Measurements from ENCODE around the gene CD247.
A peak's percentile ranks its signal among the peaks of the same experiment; 100 is the strongest.

The CD247 gene

DNA sequence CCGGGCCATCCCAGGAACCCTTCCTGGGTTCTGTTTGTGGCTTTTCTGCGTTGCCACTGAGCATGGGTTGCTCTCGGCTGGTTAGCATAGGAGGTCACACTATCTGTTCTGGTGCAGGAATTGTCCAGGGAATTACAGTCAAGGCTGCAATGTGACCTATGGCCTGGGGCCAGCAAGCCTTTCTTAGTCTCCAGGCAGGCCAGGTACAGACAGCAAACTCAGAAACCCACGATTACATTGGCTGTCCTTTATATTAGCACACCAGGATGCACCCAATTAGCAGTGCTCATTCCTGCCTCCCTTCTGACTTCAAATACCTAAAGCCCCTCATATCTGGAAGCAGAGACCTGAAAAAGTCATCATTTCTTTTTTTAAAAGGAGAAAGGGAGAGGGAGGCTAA lies 55.2 kb downstream of the CD247 start:
- DNase-seq (ENCODE audit: low read depth), result no peak

DNA sequence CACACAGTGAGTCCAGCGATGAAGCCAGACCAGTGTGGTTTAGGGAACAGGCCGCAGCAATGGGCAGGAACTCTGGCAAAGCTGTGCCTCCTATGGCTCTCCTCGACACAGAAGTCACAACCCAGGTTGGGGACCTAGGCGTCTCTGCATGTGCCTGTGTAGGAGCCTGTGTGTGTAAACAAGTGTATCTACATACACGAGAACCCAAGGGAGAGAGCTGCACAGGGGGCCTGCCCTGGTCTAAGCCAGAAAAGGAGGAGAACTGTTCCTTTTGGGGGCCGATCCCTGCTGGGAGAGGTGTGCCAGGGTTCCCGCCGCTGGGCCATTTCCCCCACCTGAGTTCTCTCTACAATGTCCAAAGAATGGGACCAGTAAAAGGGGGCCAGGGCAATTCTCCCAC lies 56.0 kb downstream of the CD247 start:
- no peak for DNase-seq (ENCODE audit: low read depth)

DNA sequence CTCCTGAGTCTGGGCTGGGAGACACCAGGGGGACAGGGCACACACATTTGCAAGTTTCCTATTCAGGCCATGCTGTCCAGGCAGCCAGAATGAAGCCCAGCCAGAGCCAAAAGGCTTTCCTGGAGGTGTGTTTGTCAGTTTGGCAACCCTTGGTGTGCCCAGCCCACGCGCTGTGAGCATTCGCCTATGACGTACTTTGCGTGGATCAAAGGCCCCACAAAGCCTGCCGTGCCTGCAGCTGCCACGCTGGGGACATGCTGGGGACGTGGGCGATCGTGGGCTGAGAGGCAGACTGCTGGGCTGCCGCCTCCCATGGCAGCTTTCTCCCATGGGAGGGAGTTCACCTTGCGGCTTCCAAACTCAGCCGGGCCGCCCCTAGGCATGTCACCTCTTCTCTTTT lies 57.5 kb downstream of the CD247 start:
- DNase-seq (ENCODE audit: low read depth), result no peak

DNA sequence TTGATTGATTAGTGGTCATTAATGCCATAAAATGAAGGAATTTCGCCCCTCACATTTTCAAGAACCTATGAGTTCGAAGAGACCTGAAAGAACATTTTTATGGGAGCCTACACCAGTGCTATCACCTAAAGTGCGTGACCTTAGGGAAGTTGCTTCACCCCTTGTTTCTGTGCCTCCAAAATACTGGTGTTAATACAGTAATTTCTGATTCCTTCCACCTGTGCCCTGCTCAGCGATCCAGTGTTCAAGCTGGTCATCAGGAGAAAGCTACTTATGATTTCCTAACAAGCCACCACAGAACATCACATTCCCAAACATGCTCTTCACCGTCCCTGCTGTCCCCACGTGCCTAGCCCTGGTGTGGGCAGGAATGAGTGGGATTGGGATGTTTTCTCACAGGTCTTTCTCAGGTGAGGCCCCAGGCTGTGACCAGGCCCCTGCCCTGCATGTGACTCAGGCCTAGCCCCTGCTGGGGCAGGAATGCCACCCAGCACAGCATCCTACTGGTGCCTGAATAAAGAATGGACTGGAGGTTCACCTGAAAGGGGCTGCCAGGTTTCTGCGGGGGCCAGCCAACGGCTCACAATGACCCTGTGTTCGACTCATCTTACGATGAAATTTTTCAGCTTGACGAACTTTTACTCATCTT lies 60.3 kb downstream of the CD247 start:
- DNase-seq (ENCODE audit: low read depth), result no peak

DNA sequence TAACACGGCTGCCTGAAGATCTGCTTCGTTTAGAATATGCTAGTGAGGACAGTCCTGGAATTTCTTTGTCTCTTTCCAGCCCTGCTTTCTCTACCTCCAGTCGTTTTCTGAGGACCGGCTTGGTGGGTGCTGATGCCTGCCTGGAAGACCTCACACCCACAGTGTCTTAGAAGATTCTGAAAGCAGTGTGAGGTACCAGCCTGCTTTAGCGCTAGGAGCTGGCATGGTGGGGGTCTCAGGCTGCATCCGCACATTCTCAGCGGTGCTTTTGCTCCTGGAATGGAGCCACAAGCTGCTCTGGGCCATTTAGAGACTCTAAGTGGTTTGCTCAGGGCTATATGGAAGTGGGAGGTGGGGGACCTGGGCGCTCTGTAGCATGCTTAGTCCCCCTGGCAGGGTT lies 61.4 kb downstream of the CD247 start:
- DNase-seq (ENCODE audit: low read depth), result no peak

DNA sequence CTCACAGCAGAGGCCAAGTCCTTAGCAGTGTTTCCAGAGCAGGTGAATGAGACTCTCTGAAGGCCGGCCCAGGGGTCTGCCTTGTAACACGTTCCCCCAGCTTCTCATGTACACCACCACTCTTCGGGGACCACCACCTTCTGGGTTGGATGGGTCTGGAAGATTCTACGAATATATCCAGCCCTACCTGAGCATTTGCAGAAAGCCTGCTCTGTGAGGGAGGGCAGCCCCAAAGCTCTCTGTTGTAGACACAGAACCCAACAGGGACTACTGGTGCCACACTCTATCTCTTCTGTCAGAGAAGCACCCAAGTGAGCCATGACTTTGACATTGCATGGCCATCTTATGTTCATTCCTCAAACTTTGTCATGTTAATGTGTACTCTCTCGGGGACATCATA lies 61.8 kb downstream of the CD247 start:
- no peak for DNase-seq (ENCODE audit: low read depth)

DNA sequence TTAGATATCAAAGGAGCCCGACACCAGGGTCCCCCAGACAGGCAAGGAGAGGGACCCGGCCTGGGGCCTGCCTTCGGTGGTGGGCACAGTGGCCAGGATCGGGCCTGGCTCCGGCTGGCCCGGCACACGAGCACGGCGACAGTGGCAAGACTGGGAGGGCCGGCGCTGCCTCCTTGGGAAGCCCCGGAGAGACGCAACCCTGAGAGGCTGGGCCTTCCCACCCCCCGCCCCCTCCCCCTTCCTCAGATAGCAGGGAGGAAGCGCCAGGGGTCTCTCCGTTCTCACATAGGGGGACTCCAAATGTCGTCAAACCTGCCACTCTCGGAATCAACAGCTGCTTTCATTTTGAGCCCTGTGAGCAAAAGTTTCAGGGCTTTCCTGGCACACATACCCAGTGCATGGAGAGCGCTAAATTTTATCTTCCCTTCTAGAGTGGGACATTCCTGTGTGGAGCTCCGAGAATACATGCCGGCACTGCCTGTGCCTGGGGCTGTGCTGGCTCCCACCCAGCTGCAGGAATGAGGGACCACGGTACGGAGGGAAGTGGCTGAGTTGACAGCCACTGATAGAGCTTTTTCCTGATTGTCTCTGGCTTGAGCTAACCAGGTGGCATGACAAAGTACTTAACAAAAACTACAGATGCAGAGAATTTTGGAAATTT lies 62.4 kb downstream of the CD247 start:
- peak; percentile 12 for DNase-seq (ENCODE audit: low read depth)

DNA sequence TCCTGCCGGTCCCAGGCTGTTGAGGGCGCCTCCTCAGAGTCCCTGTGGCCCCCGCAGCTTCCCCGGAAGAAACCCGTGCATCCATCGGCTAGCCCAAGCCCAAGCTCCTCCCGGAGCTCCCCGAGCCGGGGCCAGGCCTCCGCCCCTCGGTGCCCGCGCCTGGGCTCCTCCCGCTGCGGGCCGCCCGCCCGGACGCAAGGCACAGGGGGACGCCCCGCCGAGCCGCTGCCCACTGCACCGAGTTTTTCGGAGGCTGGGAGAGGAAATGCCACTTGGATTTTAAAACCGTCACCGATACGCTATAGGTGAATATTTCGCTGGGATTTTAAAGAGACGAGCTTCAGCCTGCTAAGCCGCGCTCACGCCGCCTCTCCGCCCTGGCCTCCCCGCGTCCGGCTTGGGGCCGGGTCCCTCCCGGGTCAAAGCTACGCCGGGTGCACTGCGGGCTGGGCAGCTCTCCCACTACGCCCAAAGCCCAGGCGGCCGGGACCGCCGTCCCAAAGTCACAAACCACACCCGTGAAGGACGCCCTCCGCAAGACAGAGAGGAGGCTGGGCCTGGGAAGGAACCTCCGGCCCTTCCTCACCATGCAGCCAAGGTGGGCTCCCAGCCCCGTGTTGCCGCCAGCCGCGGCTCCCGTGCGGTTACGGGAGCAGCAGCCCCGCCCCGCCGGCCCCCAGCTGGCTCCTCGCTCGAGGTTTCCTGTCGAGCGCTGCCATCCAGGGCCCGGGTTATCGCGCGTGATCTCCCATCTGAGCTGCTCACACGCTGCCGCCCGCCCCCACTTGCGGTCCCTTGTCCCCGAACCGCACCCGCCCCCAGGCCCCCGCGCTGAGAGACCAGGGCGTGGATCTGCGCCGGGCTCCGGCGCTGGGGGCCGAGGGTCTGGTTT lies 63.2 kb downstream of the CD247 start:
- DNase-seq (ENCODE audit: low read depth), result peak; percentile 58

DNA sequence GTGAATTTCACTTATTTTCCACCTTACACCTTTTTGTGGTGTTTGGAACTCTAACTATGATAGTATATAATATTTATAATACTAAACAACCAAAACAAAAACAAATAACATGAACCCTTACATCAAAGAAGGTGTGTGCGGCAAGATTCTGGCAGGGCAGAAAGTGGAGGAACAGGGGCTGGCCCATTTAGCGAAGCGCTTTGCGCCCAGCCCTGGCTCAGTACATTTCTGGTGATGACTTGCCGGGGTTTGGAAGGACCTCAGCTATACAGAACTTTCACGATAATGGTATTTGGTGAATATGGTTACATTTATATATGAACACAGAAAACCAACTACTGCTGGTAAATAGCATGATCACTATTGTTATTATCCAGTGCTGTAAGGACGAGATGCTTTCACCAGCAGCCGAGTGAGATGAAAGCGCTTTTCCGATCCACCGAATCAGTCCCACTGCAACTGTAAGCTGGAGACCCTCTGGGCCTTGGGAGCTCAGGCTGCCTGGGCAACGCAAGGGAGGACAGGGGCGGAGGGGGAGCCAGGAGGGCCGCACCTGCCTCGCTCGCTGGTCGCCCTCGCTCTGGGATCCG lies 63.9 kb downstream of the CD247 start:
- no peak for DNase-seq (ENCODE audit: low read depth)

DNA sequence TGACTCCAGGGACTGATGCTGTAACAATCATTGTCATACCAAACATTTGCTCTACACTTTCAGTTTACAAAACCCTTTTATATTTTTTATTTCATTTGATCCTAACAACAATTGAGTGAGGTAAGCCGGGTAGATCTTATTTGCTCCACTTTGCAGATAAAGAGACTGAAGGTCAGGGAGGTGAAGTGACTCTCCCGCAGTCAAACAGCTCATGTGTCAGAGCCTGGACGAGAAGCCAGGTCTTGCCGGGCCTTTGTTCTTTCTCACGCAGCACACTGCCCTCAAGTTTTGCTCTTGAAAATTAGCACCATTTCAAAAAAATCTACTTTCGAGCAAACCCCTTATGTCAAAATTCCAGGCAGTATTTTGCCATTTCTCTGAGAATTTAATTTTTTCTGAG lies 65.2 kb downstream of the CD247 start:
- DNase-seq (ENCODE audit: low read depth), result no peak

DNA sequence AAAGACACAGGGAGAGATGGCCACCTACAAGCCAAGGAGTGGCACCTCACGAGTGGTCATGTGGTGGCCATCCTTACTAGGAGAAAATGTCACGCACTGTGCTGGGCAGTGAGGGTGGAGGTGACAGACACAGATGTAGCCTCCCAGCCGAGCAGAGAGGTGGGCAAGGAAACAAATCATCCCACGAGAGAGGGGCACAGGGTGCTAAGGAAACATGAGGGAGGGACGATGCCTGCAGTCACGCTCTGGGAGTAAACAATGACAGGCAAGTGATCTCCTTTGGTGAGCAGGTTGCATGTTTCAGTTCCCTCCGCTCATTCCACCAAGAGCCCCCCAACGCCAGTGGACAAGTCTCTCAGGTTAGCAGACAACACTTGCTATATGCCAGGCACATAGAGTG lies 65.8 kb downstream of the CD247 start:
- no peak for DNase-seq (ENCODE audit: low read depth)

DNA sequence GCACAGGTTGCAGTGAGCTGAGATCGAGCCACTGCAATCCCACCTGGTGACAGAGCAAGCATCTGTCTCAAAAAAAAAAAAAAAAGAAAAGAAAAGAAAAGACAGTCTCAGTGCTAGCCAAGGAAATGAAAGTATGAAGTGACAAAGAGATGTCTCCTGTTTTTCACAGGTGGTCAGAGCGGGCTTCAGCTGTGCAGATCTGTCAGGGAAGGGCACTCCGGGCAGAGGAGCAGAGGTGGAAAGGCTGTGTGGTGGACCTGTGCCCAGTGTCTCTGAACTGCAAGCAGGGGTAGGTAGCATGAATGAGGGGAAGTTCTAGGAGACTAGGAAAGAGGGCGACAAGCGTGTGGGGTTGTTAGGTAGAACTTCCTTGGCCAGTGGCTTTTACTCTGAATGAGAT lies 67.5 kb downstream of the CD247 start:
- DNase-seq (ENCODE audit: low read depth), result no peak

DNA sequence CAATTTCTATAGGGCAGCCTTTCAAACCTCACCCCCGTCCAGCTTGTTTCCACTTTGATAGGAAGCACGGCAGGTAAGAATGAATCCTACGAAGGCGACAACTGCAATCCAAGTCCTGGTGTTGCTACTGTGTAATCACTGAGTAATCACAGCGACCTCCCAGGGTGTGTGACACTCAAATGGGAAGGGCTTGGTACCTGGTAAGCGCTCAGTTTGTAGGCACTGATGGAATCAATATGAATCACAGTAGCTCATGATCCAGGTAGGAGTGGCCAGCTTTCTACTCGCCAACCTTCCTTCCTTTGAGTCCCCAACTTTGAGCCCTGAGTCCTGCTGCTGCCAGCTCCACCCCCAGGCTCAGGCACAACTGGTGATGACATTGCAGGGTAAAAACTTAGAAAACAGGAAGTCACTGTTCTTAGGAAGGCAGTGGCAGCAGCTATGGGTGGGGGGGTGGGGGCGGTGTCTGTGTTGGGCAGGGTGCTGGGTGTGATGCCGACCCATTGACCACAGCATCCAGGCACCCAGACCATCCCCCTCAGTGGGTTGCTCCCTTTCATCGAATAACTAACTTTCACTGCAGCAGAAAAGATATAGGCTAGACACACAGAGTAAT lies 70.7 kb downstream of the CD247 start:
- DNase-seq (ENCODE audit: low read depth), result no peak

DNA sequence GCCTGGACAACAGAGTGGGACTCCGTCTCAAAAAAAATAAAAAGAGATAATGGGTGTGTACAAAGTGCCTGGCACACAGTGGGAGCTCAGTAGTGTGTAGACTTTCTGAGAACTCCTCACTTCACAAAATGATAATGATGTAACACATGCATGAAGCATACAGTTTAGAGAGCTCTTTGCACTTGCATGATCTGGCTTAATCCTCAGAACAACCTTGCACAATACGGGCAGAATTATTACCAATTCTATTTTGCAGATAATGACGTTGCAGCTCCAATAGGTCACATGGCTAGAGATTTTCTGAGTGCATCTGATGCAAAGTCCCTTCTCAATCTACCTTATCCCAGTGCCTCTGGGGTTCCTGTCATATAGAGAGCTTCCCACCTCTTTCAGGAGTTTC lies 71.4 kb downstream of the CD247 start:
- no peak for DNase-seq (ENCODE audit: low read depth)

DNA sequence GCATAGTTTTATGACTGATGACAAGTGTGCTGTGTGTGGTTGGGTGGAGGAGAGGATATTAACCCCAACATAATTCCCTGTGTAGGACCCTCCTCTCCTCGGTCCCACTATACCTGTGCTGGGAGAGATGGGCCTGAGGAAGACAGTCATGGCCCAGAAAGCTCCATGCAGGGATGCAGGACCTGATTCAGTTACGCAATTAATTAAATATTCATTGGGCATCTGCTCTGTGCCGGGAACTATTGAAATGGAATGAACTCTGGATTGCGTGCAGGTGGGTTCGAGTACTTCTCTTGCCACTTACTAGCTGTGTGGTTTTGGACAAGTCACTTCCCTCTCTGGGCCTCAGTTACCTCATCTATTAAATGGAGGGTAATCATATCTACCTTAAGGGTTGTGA lies 74.6 kb downstream of the CD247 start:
- DNase-seq (ENCODE audit: low read depth), result no peak

DNA sequence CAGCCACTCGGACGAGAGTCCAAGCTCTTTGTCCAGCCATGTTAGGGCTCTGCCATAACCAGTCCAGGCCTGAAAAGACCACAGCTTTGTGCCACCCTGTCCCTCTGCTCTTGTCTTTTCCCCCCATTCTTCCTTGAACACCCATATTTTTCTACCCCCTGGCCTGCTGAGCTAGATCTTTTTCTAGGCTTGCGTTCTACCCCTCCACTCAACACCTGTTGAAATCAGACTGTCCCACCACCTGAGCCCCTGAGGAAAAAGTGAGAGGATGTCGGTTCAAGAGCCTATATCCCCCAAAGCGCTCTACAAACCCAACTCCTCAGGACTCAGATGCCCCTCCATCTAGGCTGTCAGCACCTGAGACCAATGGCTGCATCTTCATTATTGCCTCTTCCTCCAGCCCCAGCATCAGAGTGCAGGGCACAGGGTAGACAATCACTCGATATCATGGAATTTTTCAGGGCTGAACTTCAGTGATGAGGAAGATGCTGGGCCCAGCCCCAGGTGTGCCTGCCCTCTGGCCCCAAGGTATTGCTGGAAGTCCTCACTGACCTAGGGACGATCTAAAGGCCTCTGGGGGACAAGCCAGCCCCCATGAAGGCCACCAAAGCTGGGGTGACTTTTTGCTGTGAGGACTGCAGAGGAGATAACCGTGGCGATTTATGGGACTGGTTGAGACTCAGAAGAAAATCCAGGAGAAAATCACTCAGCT lies 75.3 kb downstream of the CD247 start:
- DNase-seq (ENCODE audit: low read depth), result no peak

DNA sequence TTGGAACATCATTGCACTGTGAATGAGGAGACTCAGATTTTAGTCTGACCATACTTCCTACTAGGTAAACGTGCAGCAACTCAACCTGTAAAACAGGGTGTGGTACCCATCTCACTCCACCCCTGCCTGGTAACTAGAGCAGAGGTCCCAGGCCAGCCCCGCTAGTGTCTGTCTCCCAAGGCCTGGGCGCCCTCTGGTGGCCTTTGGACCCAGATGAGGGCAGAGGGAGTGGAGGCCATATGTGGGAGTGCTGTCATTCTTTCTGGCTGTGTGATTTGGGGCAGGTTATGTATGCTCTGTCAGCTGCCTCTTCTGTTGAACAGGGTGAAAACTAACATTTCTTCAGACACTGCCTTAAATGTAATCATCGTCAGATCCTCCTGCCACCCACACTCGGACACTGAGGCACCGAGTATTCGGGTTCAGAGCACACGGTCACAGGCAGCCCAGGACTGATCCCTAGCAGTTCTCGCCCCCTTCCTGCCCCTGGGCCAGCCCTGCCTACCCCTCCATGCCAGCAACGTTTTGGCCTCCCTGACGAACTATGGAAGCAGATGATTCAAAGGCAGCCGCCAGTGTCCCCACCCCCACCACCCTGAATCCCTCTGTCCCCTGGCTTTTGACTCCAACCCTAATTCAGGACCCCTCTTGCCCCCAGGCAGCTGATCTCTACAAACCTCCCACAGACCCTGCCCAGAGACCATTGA lies 76.0 kb downstream of the CD247 start:
- DNase-seq (ENCODE audit: low read depth), result peak; percentile 58

DNA sequence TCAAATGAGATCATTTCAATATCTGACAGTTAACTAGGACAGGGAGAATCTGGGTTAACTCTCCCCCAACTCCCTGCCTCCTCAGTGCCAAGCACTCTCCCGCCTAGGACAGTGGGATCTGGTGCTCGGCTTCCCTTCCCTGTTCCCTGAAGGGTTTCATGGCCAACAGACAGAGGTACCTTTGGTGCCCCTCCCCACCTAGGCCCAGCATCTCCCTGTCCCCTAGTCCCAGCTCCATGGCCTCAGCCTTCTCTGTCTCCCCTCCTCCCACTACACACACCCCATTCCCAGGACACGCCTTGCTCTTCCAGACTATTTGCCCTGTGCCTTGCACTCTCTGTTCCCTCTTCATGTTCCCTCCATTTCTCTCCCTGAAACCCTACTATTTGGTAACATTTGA lies 77.1 kb downstream of the CD247 start:
- no peak for DNase-seq (ENCODE audit: low read depth)

DNA sequence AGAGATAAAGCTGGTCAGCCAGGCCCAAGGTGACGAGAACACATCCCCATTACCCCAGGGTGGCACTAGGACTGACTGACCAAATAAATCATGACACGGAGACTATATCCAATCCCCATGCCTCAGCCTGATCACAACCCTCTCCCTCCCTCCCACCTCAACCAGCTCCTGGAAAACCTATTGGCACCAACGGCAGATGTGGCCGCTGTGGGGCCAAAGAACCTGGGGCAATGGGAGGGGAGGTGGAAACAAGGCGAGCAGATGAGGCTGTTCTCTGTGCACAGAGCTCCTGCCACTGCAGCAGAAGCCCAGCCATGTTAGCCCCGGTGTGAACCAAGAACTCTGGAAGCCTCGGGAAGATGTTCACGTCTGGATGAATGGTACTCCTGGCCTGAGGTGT lies 77.6 kb downstream of the CD247 start:
- DNase-seq (ENCODE audit: low read depth), result no peak

DNA sequence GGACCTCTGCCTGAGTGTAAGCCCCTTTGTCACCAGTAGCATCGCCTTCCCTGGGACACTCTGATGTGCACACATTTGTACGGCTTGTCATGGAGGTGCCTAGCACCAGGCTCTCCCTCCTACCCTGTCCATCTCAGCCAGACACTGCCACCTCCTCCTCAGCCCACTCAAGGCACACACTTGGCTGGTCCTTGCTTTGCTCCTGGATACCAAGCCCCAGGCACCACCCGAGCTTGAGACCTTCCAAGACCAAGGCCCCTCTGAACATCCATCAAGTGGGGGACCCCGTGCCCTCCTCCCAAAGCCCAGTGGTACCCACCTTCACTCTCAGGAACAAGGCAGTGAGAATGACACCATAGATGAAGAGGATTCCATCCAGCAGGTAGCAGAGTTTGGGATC lies 78.0 kb downstream of the CD247 start:
- DNase-seq (ENCODE audit: low read depth), result no peak

Data from fibroblast of gingiva (primary cell).